Erythroblast (primary cell): ENCODE measurements around the gene NCK2.

Source experiments
- GATA1 ChIP-seq: IDR thresholded peaks from 2 replicates; pipeline ENCODE4 v1.6.1; 2011; ENCODE audit warnings: low read depth, mild to moderate bottlenecking, control low read depth, low read length, moderate library complexity
- POLR2A ChIP-seq: IDR thresholded peaks from 2 replicates; pipeline ENCODE4 v1.6.1; 2011; ENCODE audit warnings: mild to moderate bottlenecking, low read length

- no peak for TF ChIP-seq POLR2A
- TF ChIP-seq GATA1 = no peak
These were observed 11.2 kb downstream of the NCK2 start for GRCh38 chr2:105755895-105756294.
